IMR-90 (cell line): ENCODE measurements around the gene NR2F1. TPM values are rescaled to one million over a fixed set of nuclear protein-coding genes. Genes with fewer than 3 reads are reported as not detected.

Experiments used
- ATAC-seq: fragments of 200-7000 bp; cut with Tn5 transposase; 2 replicates; pipeline ENCODE4 v1.9.1; 2020; ENCODE audit warnings: low read depth, mild to moderate bottlenecking, moderate library complexity
- BruUV-seq: library from RNA; stranded (reverse); fragments of 400-500 nt; replicated peaks from 2 replicates; lab custom pipeline; 2021; lab: Mats Ljungman, UMichigan
- CTCF ChIA-PET: fragments of 300-600 bp; formaldehyde crosslinking; extraction: SDS; loops from one replicate; lab custom pipeline; 2021; ENCODE audit warnings: antibody characterized with exemption; lab: Yijun Ruan, JAX
- POLR2A ChIA-PET: fragments of 300-600 bp; sonication (Branson Sonifier 250); formaldehyde crosslinking; loops from one replicate; lab custom pipeline; 2022; ENCODE audit warnings: antibody characterized with exemption; ENCODE audit not compliant: unreplicated experiment; lab: Charles Lee
- DNase-seq: peaks from one replicate; pipeline ENCODE4 v3.0.0; 2013
- H2AFZ ChIP-seq: replicated peaks from 2 replicates; pipeline ENCODE3; 2013; ENCODE audit warnings: low read length, mild to moderate bottlenecking; ENCODE audit not compliant: poor library complexity
- H2AK5ac ChIP-seq: 2 replicates; pipeline ENCODE4 v1.6.1; 2013; ENCODE audit warnings: low read depth, low read length, inconsistent platforms
- H2AK9ac ChIP-seq: replicated peaks from 2 replicates; pipeline ENCODE3; 2013; ENCODE audit warnings: mild to moderate bottlenecking, low read depth, low read length, moderate library complexity; ENCODE audit not compliant: poor library complexity
- H2BK120ac ChIP-seq: 2 replicates; pipeline ENCODE4 v1.6.1; 2013; ENCODE audit warnings: low read depth, low read length, inconsistent platforms
- H2BK15ac ChIP-seq: 3 replicates; pipeline ENCODE4 v1.6.1; 2013; ENCODE audit warnings: low read depth, low read length, inconsistent platforms
- H2BK20ac ChIP-seq: 2 replicates; pipeline ENCODE4 v1.6.1; 2013; ENCODE audit warnings: low read depth, mild to moderate bottlenecking, inconsistent platforms, low read length, moderate library complexity
- H2BK5ac ChIP-seq: 2 replicates; pipeline ENCODE4 v1.6.1; 2013; ENCODE audit warnings: mild to moderate bottlenecking, low read depth, low read length, inconsistent platforms; ENCODE audit not compliant: poor library complexity, severe bottlenecking
- H3K14ac ChIP-seq: replicated peaks from 2 replicates; pipeline ENCODE4 v1.6.1; 2013; ENCODE audit warnings: low read depth, low read length, inconsistent platforms
- H3K18ac ChIP-seq: 2 replicates; pipeline ENCODE4 v1.6.1; 2013; ENCODE audit warnings: low read depth, low read length, control low read depth
- H3K23ac ChIP-seq: 2 replicates; pipeline ENCODE4 v1.6.1; 2013; ENCODE audit warnings: low read depth, low read length, inconsistent platforms
- H3K27ac ChIP-seq: 2 replicates; pipeline ENCODE4 v1.5.1; 2013; ENCODE audit warnings: mild to moderate bottlenecking, control low read depth, low read length; ENCODE audit not compliant: insufficient read depth
- H3K27me3 ChIP-seq: 2 replicates; pipeline ENCODE4 v1.6.1; 2013; ENCODE audit warnings: low read length; ENCODE audit not compliant: control insufficient read depth, insufficient read depth
- H3K36me3 ChIP-seq: 2 replicates; pipeline ENCODE4 v1.6.1; 2013; ENCODE audit warnings: low read length, mixed read lengths; ENCODE audit not compliant: control insufficient read depth, insufficient read depth
- H3K4ac ChIP-seq: 2 replicates; pipeline ENCODE4 v1.6.1; 2013; ENCODE audit warnings: low read depth, low read length, inconsistent platforms
- H3K4me1 ChIP-seq: 2 replicates; pipeline ENCODE4 v1.6.1; 2013; ENCODE audit warnings: low read length, mixed read lengths; ENCODE audit not compliant: control insufficient read depth, insufficient read depth
- H3K4me2 ChIP-seq: 2 replicates; pipeline ENCODE4 v1.6.1; 2013; ENCODE audit warnings: low read depth, mild to moderate bottlenecking, control low read depth, low read length, moderate library complexity
- H3K4me3 ChIP-seq: 2 replicates; pipeline ENCODE4 v1.5.1; 2013; ENCODE audit warnings: low read depth, mild to moderate bottlenecking, control low read depth, low read length, moderate library complexity; ENCODE audit not compliant: insufficient read depth
- H3K56ac ChIP-seq: 2 replicates; pipeline ENCODE4 v1.6.1; 2013; ENCODE audit warnings: low read length, inconsistent platforms; ENCODE audit not compliant: insufficient read depth; ENCODE audit errors: extremely low read depth
- H3K79me1 ChIP-seq, 2 experiments: 2 replicates each; pipeline ENCODE4 v1.6.1; 2013; ENCODE audit warnings: low read length in 2 of 2, inconsistent platforms in 1 of 2, low read depth in 1 of 2
- H3K9ac ChIP-seq: 2 replicates; pipeline ENCODE4 v1.6.1; 2013; ENCODE audit warnings: low read depth, low read length, control low read depth
- H3K9me1 ChIP-seq: 2 replicates; pipeline ENCODE4 v1.6.1; 2013; ENCODE audit warnings: low read length, inconsistent platforms; ENCODE audit not compliant: insufficient read depth
- H3K9me3 ChIP-seq: 2 replicates; pipeline ENCODE4 v1.6.1; 2013; ENCODE audit warnings: low read length; ENCODE audit not compliant: control insufficient read depth, insufficient read depth
- H4K20me1 ChIP-seq: 2 replicates; pipeline ENCODE4 v1.6.1; 2013; ENCODE audit warnings: low read length, inconsistent platforms; ENCODE audit not compliant: insufficient read depth
- H4K5ac ChIP-seq: 2 replicates; pipeline ENCODE4 v1.6.1; 2013; ENCODE audit warnings: mild to moderate bottlenecking, low read depth, low read length, control low read depth
- H4K8ac ChIP-seq, 2 experiments: 2 replicates each; pipeline ENCODE4 v1.6.1; 2013; ENCODE audit warnings: low read depth in 2 of 2, low read length in 2 of 2, control low read depth in 1 of 2, inconsistent platforms in 1 of 2
- H4K91ac ChIP-seq: 2 replicates; pipeline ENCODE4 v1.6.1; 2013; ENCODE audit warnings: low read depth, low read length, inconsistent platforms; ENCODE audit not compliant: insufficient read depth
- BHLHE40 ChIP-seq: fragments of 150-350 bp; IDR thresholded peaks from 2 replicates; pipeline ENCODE4 v1.6.1; 2016; ENCODE audit warnings: mild to moderate bottlenecking, low read depth, low read length
- CEBPB ChIP-seq: IDR thresholded peaks from 2 replicates; pipeline ENCODE4 v1.6.1; 2012; ENCODE audit warnings: low read depth, low read length, improper control_type of control experiment
- CTCF ChIP-seq: conservative IDR thresholded peaks from 2 replicates; pipeline ENCODE4 v1.5.1; 2012; ENCODE audit warnings: mild to moderate bottlenecking, low read depth, low read length, improper control_type of control experiment
- ELK1 ChIP-seq: fragments of 150-350 bp; IDR thresholded peaks from 2 replicates; pipeline ENCODE4 v1.6.1; 2016; ENCODE audit warnings: low read depth, mild to moderate bottlenecking, low read length, moderate library complexity, borderline replicate concordance
- FOS ChIP-seq: fragments of 150-350 bp; IDR thresholded peaks from 2 replicates; pipeline ENCODE4 v1.6.1; 2016; ENCODE audit warnings: low read depth, low read length
- MAFK ChIP-seq: IDR thresholded peaks from 2 replicates; pipeline ENCODE4 v1.6.1; 2012; ENCODE audit warnings: low read depth, low read length, improper control_type of control experiment
- POLR2A ChIP-seq: IDR thresholded peaks from 2 replicates; pipeline ENCODE4 v1.6.1; 2012; ENCODE audit warnings: mild to moderate bottlenecking, low read depth, low read length
- RAD21 ChIP-seq: IDR thresholded peaks from 2 replicates; pipeline ENCODE4 v1.6.1; 2012; ENCODE audit warnings: low read length, improper control_type of control experiment
- RCOR1 ChIP-seq: IDR thresholded peaks from 2 replicates; pipeline ENCODE4 v1.6.1; 2012; ENCODE audit warnings: mild to moderate bottlenecking, low read length, improper control_type of control experiment; ENCODE audit not compliant: insufficient replicate concordance
- USF2 ChIP-seq: fragments of 150-350 bp; IDR thresholded peaks from 2 replicates; pipeline ENCODE4 v1.6.1; 2017; ENCODE audit warnings: mild to moderate bottlenecking, antibody characterized with exemption, low read length, low read depth
- WGBS, 2 experiments: methylation state at CpG; one replicate each; pipeline versions ENCODE4 v1.1.5 to v1.1.7; 2013; ENCODE audit warnings: missing lambda C conversion rate in 2 of 2; ENCODE audit not compliant: insufficient read length in 1 of 2; ENCODE audit errors: extremely low coverage in 2 of 2; 5-methylcytosine and 5-hydroxymethylcytosine counted together
- dilution Hi-C: fragments of 300-500 bp; cut with HindIII; formaldehyde crosslinking; loops from one replicate; pipeline ENCODE4 v1.14.3; 2018; ENCODE audit warnings: low sequenced_read_pairs; ENCODE audit not compliant: unreplicated experiment
- in situ Hi-C: fragments of 300-500 bp; cut with MboI; formaldehyde crosslinking; loops from 3 replicates; pipeline ENCODE4 v1.14.3; 2019; ENCODE audit warnings: low sequenced_read_pairs, inconsistent platforms, mixed read lengths
- intact Hi-C: fragments of 100-400 bp; cut with micrococcal nuclease; formaldehyde crosslinking; loops from 2 replicates; pipeline ENCODE4 v1.10.0; 2022
- polyA plus RNA-seq, 3 experiments: library from polyadenylated mRNA; depleted of rRNA; stranded (reverse); fragments of >200 nt; gene quantifications; 2 replicates each; pipeline ENCODE4 v1.2.3, GENCODE V29; 2012; ENCODE audit warnings: low replicate concordance in 1 of 3
- total RNA-seq: library from RNA; depleted of rRNA; stranded (reverse); fragments of >200 nt; gene quantifications from 2 replicates; pipeline ENCODE4 v1.2.3, GENCODE V29; 2012

The NR2F1 gene
- total and polyA plus RNA-seq, 2 of the 4 experiments (the other 2 are of a cell fraction): 19.0 to 160 TPM

- TF ChIP-seq ELK1 (no peak), RAD21 (no peak), RCOR1 (no peak), POLR2A (no peak), MAFK (no peak), BHLHE40 (no peak), CTCF (no peak), FOS (no peak), CEBPB (no peak), USF2 (no peak)
- BruUV-seq: no TSS peak
- H2BK15ac ChIP-seq: peak overlapping the region; percentile 30; the same call in 2 of the 3 replicates
- in situ Hi-C loops: loop anchor here (10.0 to 25.0 kb wide), 4 partner anchors 326 to 1276 kb away; no protein-coding TSS in a partner anchor
- H3K4me1 ChIP-seq: peaks cover 21% of the 10 kb centered on the region
- dilution Hi-C loops: no loop called here
- H4K5ac ChIP-seq: peak overlapping the region; percentile 92
- peaks cover 46% of the 10 kb centered on the region for H3K36me3 ChIP-seq
- peak overlapping the region; percentile 93 for H2AK9ac ChIP-seq
- peak overlapping the region; percentile 71 to 90 for H4K8ac ChIP-seq
- peak overlapping the region; percentile 40 for H2BK20ac ChIP-seq
- no peaks in the 10 kb centered on the region for H3K9me3 ChIP-seq
- peak overlapping the region; percentile 97 for H3K4ac ChIP-seq
- no peak for ATAC-seq
- peak; percentile 59 for DNase-seq
- peaks cover 3% of the 10 kb centered on the region; the same call in 1 of the 2 replicates for H3K9me1 ChIP-seq
- peak overlapping the region; percentile 98 for H3K18ac ChIP-seq
- CTCF ChIA-PET: interaction anchor here (2.5 kb wide), 1 partner anchor 13 kb away, joined by 6 read pairs; no protein-coding TSS in a partner anchor
- 0% methylated on average over 31 of the region's 78 CpGs; no CpG with 5 or more reads in 1 of the 2 experiments for WGBS, 2 experiments
- H3K27ac ChIP-seq: peak overlapping the region; percentile 99
- intact Hi-C loops: loop anchor here (1.0 to 10.0 kb wide), 5 partner anchors 11 to 1264 kb away; no protein-coding TSS in a partner anchor
- H2AK5ac ChIP-seq: peak overlapping the region; percentile 91; the same call in 1 of the 2 replicates
- H3K79me1 ChIP-seq: peaks cover 0 to 21% of the 10 kb centered on the region in 2 experiments; a peak in 2 of 4 replicates
- H3K4me2 ChIP-seq: peak overlapping the region; percentile 96
- peak overlapping the region; percentile 27 for H2AFZ ChIP-seq
- peak overlapping the region; percentile 99 for H3K4me3 ChIP-seq
- peak overlapping the region; percentile 84 for H2BK120ac ChIP-seq
- no peaks in the 10 kb centered on the region for H3K27me3 ChIP-seq
- peak overlapping the region; percentile 88 for H3K14ac ChIP-seq
- H2BK5ac ChIP-seq: peak overlapping the region; percentile 99
- H4K91ac ChIP-seq: peak overlapping the region; percentile 89
- H3K9ac ChIP-seq: peak overlapping the region; percentile 100
- peaks cover 11% of the 10 kb centered on the region for H4K20me1 ChIP-seq
- peak overlapping the region; percentile 98 for H3K23ac ChIP-seq
- POLR2A ChIA-PET: interaction anchor here (0.9 to 2.6 kb wide), 2 partner anchors 10 to 32 kb away, joined by 3 to 12 read pairs; no protein-coding TSS in a partner anchor
- peak overlapping the region; percentile 63; the same call in 1 of the 2 replicates for H3K56ac ChIP-seq
Measured at GRCh38 chr5:93588352-93589151, 5.5 kb downstream of the NR2F1 start.
